ENCODE measurements around the gene IL4I1.

IL4I1 gene

GRCh38 chr19:49877879-49878743 lies 18.6 kb downstream of the IL4I1 start:
- DNase-seq: peak; percentile 86

- peak; percentile 99 for DNase-seq
Observed at GRCh38 chr19:49877020-49877878, 19.4 kb downstream of the IL4I1 start, which contains the start of the genes AKT1S1 and TBC1D17. TSS of gene AKT1S1 (minus strand) at chr19:49877355. CDS start at chr19:49873295, 4,060 bp downstream. TSS of gene TBC1D17 (plus strand) at chr19:49877702. CDS start at chr19:49877724, 22 bp downstream.

- peak; percentile 98 for DNase-seq
Observed at GRCh38 chr19:49876422-49877019, 20.2 kb downstream of the IL4I1 start.

GRCh38 chr19:49875857-49876421 lies 20.7 kb downstream of the IL4I1 start:
- peak; percentile 17 for DNase-seq

- DNase-seq: no peak
Observed at GRCh38 chr19:49875177-49875576, 21.5 kb downstream of the IL4I1 start.

GRCh38 chr19:49874503-49875157 lies 22.1 kb downstream of the IL4I1 start:
- DNase-seq: no peak

GRCh38 chr19:49873834-49874233 lies 22.9 kb downstream of the IL4I1 start:
- DNase-seq: no peak

GRCh38 chr19:49873129-49873521 lies 23.6 kb downstream of the IL4I1 start:
- DNase-seq: no peak

- no peak for DNase-seq
Observed at GRCh38 chr19:49872245-49873128, 24.2 kb downstream of the IL4I1 start.

GRCh38 chr19:49871349-49871985 lies 25.2 kb downstream of the IL4I1 start:
- no peak for DNase-seq

- no peak for DNase-seq
Observed at GRCh38 chr19:49870309-49870901, 26.3 kb downstream of the IL4I1 start.

GRCh38 chr19:49869484-49870308 lies 27.0 kb downstream of the IL4I1 start:
- DNase-seq: peak; percentile 99

- no peak for DNase-seq
Observed at GRCh38 chr19:49869009-49869483, 27.6 kb downstream of the IL4I1 start.

GRCh38 chr19:49866933-49867782 lies 29.5 kb downstream of the IL4I1 start, which contains the start of gene PNKP:
TSS of gene PNKP (minus strand) at chr19:49867576. CDS start at chr19:49867204, 372 bp downstream.
- peak; percentile 78 for DNase-seq

- DNase-seq: no peak
Observed at GRCh38 chr19:49864890-49865289, 31.8 kb downstream of the IL4I1 start.

- DNase-seq: no peak
Observed at GRCh38 chr19:49863935-49864320, 32.8 kb downstream of the IL4I1 start.

- no peak for DNase-seq
Observed at GRCh38 chr19:49863254-49863934, 33.3 kb downstream of the IL4I1 start.
